HPDE6-E6E7 (cell line): Measurements from ENCODE around the gene TENM3.
"Not testable (repeated sequence)": the region's sequence is repeated elsewhere in the genome, so short reads cannot be mapped to it uniquely, and the experiment has no call there.

Experiments
- DNase-seq: peaks from one replicate; pipeline ENCODE4 v3.0.0; 2011; ENCODE audit warnings: missing footprints; ENCODE audit errors: extremely low spot score

The TENM3 gene

GRCh38 chr4:182243204-182243603, at the start of gene TENM3:
Gene TENM3, plus strand, starts transcription at chr4:182243402. Its CDS starts 80,619 bp downstream, at chr4:182324021.
- not testable (repeated sequence) for DNase-seq

GRCh38 chr4:182194091-182194824, 48.9 kb upstream of the TENM3 start:
- no peak for DNase-seq

GRCh38 chr4:182197611-182198010, 45.6 kb upstream of the TENM3 start:
- DNase-seq = no peak

- no peak for DNase-seq
Observed at GRCh38 chr4:182201871-182202270, 41.3 kb upstream of the TENM3 start.

GRCh38 chr4:182202650-182203049, 40.6 kb upstream of the TENM3 start:
- no peak for DNase-seq

GRCh38 chr4:182203872-182204411, 39.3 kb upstream of the TENM3 start:
- no peak for DNase-seq

- DNase-seq = no peak
Observed at GRCh38 chr4:182205306-182205705, 37.9 kb upstream of the TENM3 start.

- no peak for DNase-seq
Observed at GRCh38 chr4:182206266-182206665, 36.9 kb upstream of the TENM3 start.

GRCh38 chr4:182206916-182207315, 36.3 kb upstream of the TENM3 start:
- no peak for DNase-seq

- peak; percentile 47 for DNase-seq
Observed at GRCh38 chr4:182207830-182208396, 35.3 kb upstream of the TENM3 start.

- DNase-seq = no peak
Observed at GRCh38 chr4:182208526-182209050, 34.6 kb upstream of the TENM3 start.

GRCh38 chr4:182212211-182212761, 30.9 kb upstream of the TENM3 start:
- no peak for DNase-seq

- no peak for DNase-seq
Observed at GRCh38 chr4:182213004-182213403, 30.2 kb upstream of the TENM3 start.

- DNase-seq = no peak
Observed at GRCh38 chr4:182215148-182215547, 28.1 kb upstream of the TENM3 start.

- DNase-seq = no peak
Observed at GRCh38 chr4:182216005-182216404, 27.2 kb upstream of the TENM3 start.

- DNase-seq = no peak
Observed at GRCh38 chr4:182219411-182220056, 23.7 kb upstream of the TENM3 start.

GRCh38 chr4:182221987-182222386, 21.2 kb upstream of the TENM3 start:
- DNase-seq = no peak

- no peak for DNase-seq
Observed at GRCh38 chr4:182222766-182223165, 20.4 kb upstream of the TENM3 start.

GRCh38 chr4:182223708-182224107, 19.5 kb upstream of the TENM3 start:
- DNase-seq = no peak

- DNase-seq = no peak
Observed at GRCh38 chr4:182224192-182224850, 18.9 kb upstream of the TENM3 start.

- no peak for DNase-seq
Observed at GRCh38 chr4:182225257-182225852, 17.8 kb upstream of the TENM3 start.
